ENCODE results near the gene SMC2.

GRCh38 chr9:104093647-104094533, at the start of gene SMC2:
- TF ChIP-seq, protein P1, sequence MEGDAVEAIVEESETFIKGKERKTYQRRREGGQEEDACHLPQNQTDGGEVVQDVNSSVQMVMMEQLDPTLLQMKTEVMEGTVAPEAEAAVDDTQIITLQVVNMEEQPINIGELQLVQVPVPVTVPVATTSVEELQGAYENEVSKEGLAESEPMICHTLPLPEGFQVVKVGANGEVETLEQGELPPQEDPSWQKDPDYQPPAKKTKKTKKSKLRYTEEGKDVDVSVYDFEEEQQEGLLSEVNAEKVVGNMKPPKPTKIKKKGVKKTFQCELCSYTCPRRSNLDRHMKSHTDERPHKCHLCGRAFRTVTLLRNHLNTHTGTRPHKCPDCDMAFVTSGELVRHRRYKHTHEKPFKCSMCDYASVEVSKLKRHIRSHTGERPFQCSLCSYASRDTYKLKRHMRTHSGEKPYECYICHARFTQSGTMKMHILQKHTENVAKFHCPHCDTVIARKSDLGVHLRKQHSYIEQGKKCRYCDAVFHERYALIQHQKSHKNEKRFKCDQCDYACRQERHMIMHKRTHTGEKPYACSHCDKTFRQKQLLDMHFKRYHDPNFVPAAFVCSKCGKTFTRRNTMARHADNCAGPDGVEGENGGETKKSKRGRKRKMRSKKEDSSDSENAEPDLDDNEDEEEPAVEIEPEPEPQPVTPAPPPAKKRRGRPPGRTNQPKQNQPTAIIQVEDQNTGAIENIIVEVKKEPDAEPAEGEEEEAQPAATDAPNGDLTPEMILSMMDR (IDR thresholded peaks at IDR 0.05; ENCODE audit: insufficient read depth, low read length): no peak
- TF ChIP-seq POLR2AphosphoS5 (IDR thresholded peaks at IDR 0.05; ENCODE audit: low read depth) (peak; percentile 74; the same call in 1 of the 2 replicates), REST (IDR thresholded peaks at IDR 0.05; ENCODE audit: insufficient replicate concordance, low read depth) (peak; percentile 35)

Measured in HL-60 (cell line).